CD14-positive monocyte (primary cell): ENCODE data around the gene EPM2A. TPM values are rescaled to one million over a fixed set of nuclear protein-coding genes. Genes with fewer than 3 reads are reported as not detected.

Experiments used
- DNase-seq, 3 donors: peaks; one replicate each; pipeline ENCODE4 v3.0.0-alpha.2; 2011 to 2022
- H2AFZ ChIP-seq: 2 replicates; pipeline ENCODE4 v1.6.0; 2012; ENCODE audit warnings: mild to moderate bottlenecking, low read depth, low read length, inconsistent platforms; ENCODE audit not compliant: insufficient read depth, poor library complexity, severe bottlenecking
- H3K27ac ChIP-seq, 2 donors: 1 replicate in 1 of 2; 2 replicates in 1 of 2; pipeline ENCODE4 v1.5.1; 2012 to 2013; ENCODE audit warnings: low read length in 2 of 2, control low read depth in 1 of 2, inconsistent platforms in 1 of 2, low read depth in 1 of 2, mild to moderate bottlenecking in 1 of 2
- H3K27me3 ChIP-seq, 2 donors: one replicate each; pipeline versions ENCODE4 v1.6.0 to v1.6.1; 2011 to 2013; ENCODE audit warnings: low read length in 2 of 2; ENCODE audit not compliant: control insufficient read depth in 2 of 2, insufficient read depth in 2 of 2
- H3K36me3 ChIP-seq, 2 donors: replicated peaks in 1 of 2; 1 replicate in 1 of 2; 2 replicates in 1 of 2; pipeline versions ENCODE4 v1.5.1 to v1.6.1; 2012 to 2013; ENCODE audit warnings: low read length in 2 of 2, control low read depth in 1 of 2, inconsistent platforms in 1 of 2, mild to moderate bottlenecking in 1 of 2; ENCODE audit not compliant: insufficient read depth in 2 of 2, control insufficient read depth in 1 of 2
- H3K4me1 ChIP-seq, 2 donors: 1 replicate in 1 of 2; 2 replicates in 1 of 2; pipeline versions ENCODE4 v1.5.1 to v1.6.1; 2012 to 2013; ENCODE audit warnings: low read length in 2 of 2, control low read depth in 1 of 2, inconsistent platforms in 1 of 2, mild to moderate bottlenecking in 1 of 2, moderate library complexity in 1 of 2; ENCODE audit not compliant: insufficient read depth in 2 of 2, control insufficient read depth in 1 of 2
- H3K4me2 ChIP-seq: replicated peaks from 2 replicates; pipeline ENCODE3; 2012; ENCODE audit warnings: low read length, moderate library complexity, mild to moderate bottlenecking; ENCODE audit not compliant: poor library complexity, severe bottlenecking; ENCODE audit errors: extremely low read depth
- H3K4me3 ChIP-seq, 3 experiments: fragments of 200-600 bp in 1 of 3; sonication (generic) in 1 of 3; replicated peaks in 1 of 3; 1 replicate in 2 of 3; 2 replicates in 1 of 3; pipeline ENCODE4 v1.5.1; 2011 to 2013; ENCODE audit warnings: low read length in 3 of 3, mild to moderate bottlenecking in 3 of 3, control low read depth in 2 of 3, low read depth in 2 of 3, inconsistent platforms in 1 of 3, moderate library complexity in 1 of 3
- H3K79me2 ChIP-seq: 2 replicates; pipeline ENCODE4 v1.6.0; 2012; ENCODE audit warnings: mild to moderate bottlenecking, control low read depth, inconsistent platforms, low read length, moderate library complexity; ENCODE audit not compliant: insufficient read depth
- H3K9ac ChIP-seq: 2 replicates; pipeline ENCODE4 v1.6.0; 2017; ENCODE audit warnings: low read length, mild to moderate bottlenecking; ENCODE audit not compliant: insufficient read depth, poor library complexity, severe bottlenecking
- H3K9me3 ChIP-seq, 2 donors: replicated peaks in 1 of 2; 1 replicate in 1 of 2; 2 replicates in 1 of 2; pipeline versions ENCODE4 v1.5.1 to v1.6.1; 2012 to 2013; ENCODE audit warnings: low read length in 2 of 2, control low read depth in 1 of 2; ENCODE audit not compliant: control insufficient read depth in 1 of 2, insufficient read depth in 1 of 2
- H4K20me1 ChIP-seq: 2 replicates; pipeline ENCODE4 v1.6.0; 2012; ENCODE audit warnings: mild to moderate bottlenecking, low read length, control low read depth, moderate library complexity; ENCODE audit not compliant: insufficient read depth
- H3K27ac Mint-ChIP-seq, 7 donors: one replicate each; pipeline ENCODE4 v1.8.0; 2020; ENCODE audit warnings: mild to moderate bottlenecking in 7 of 7, mixed read lengths in 7 of 7, moderate library complexity in 6 of 7, inconsistent platforms in 2 of 7
- H3K27me3 Mint-ChIP-seq, 3 donors: one replicate each; pipeline ENCODE4 v1.8.0; 2021 to 2022; ENCODE audit warnings: low read depth in 3 of 3, mild to moderate bottlenecking in 3 of 3, mixed read lengths in 3 of 3, moderate library complexity in 3 of 3, inconsistent platforms in 1 of 3
- H3K36me3 Mint-ChIP-seq, 2 donors: one replicate each; pipeline ENCODE4 v1.8.0; 2020; ENCODE audit warnings: mixed read lengths in 2 of 2, inconsistent platforms in 1 of 2, mild to moderate bottlenecking in 1 of 2
- H3K4me1 Mint-ChIP-seq: one replicate; pipeline ENCODE4 v1.8.0; 2020; ENCODE audit warnings: mild to moderate bottlenecking, mixed read lengths
- H3K4me3 Mint-ChIP-seq, 2 donors: one replicate each; pipeline ENCODE4 v1.8.0; 2020; ENCODE audit warnings: mild to moderate bottlenecking in 2 of 2, mixed read lengths in 2 of 2, moderate library complexity in 1 of 2
- H3K9me3 Mint-ChIP-seq, 7 donors: one replicate each; pipeline ENCODE4 v1.8.0; 2020 to 2022; ENCODE audit warnings: mixed read lengths in 7 of 7, mild to moderate bottlenecking in 6 of 7, moderate library complexity in 6 of 7, inconsistent platforms in 2 of 7
- CTCF ChIP-seq: fragments of 200-600 bp; IDR thresholded peaks from one replicate; pipeline ENCODE4 v1.8.0; 2022; ENCODE audit warnings: antibody characterized with exemption, mild to moderate bottlenecking
- WGBS: methylation state at CpG from one replicate; pipeline ENCODE4 v1.1.5; 2013; ENCODE audit warnings: missing lambda C conversion rate; ENCODE audit not compliant: insufficient coverage; 5-methylcytosine and 5-hydroxymethylcytosine counted together
- intact Hi-C, 2 donors: fragments of 100-400 bp; cut with micrococcal nuclease; formaldehyde crosslinking; loops; one replicate each; pipeline versions ENCODE4 v1.15.0 to v1.15.1; 2023
- polyA plus RNA-seq, 3 donors: library from polyadenylated mRNA; depleted of rRNA in 1 of 3; unstranded in 2 of 3; stranded (reverse) in 1 of 3; fragments of 300-500 nt in 2 of 3; fragments of >200 nt in 1 of 3; fragmentation: Illumina TruSeq in 2 of 3; gene quantifications; 1 replicate in 2 of 3; 2 replicates in 1 of 3; pipeline ENCODE4 v1.2.3, GENCODE V29; 2012 to 2021

EPM2A gene
- polyA plus RNA-seq, 3 donors, result 2.5 to 4.1 (median 3.2) TPM

GRCh38 chr6:145643760-145644159 is 91.6 kb downstream of the EPM2A start:
- TF ChIP-seq CTCF, result no peak
- H3K9me3 Mint-ChIP-seq, result peaks cover 0 to 1% (median 0%) of the 10 kb centered on the region in 7 donors
- H3K27me3 ChIP-seq, result no peaks in the 10 kb centered on the region
- H3K27me3 Mint-ChIP-seq, result no peaks in the 10 kb centered on the region
- H2AFZ ChIP-seq, result no peak overlapping the region
- no peak overlapping the region for H3K27ac ChIP-seq
- no peak overlapping the region for H3K9ac ChIP-seq
- H3K4me2 ChIP-seq, result no peak overlapping the region
- no CpG with 5 or more reads among the region's 3 CpGs for WGBS
- H3K36me3 Mint-ChIP-seq, result no peaks in the 10 kb centered on the region
- no peak for DNase-seq
- no peaks in the 10 kb centered on the region for H4K20me1 ChIP-seq
- H3K4me1 Mint-ChIP-seq, result no peaks in the 10 kb centered on the region
- intact Hi-C loops, result no loop called here
- H3K4me1 ChIP-seq, result no peaks in the 10 kb centered on the region
- no peaks in the 10 kb centered on the region for H3K36me3 ChIP-seq
- H3K79me2 ChIP-seq, result no peaks in the 10 kb centered on the region
- H3K9me3 ChIP-seq, result no peaks in the 10 kb centered on the region
- H3K4me3 Mint-ChIP-seq, result no peak overlapping the region
- no peak overlapping the region for H3K27ac Mint-ChIP-seq
- H3K4me3 ChIP-seq, result no peak overlapping the region

- Histone ChIP-seq H3K9me3 (no peaks in the 10 kb centered on the region), H3K27ac (no peak overlapping the region), H3K79me2 (no peaks in the 10 kb centered on the region), H3K4me2 (no peak overlapping the region), H3K9ac (no peak overlapping the region), H4K20me1 (no peaks in the 10 kb centered on the region), H3K36me3 (no peaks in the 10 kb centered on the region), H3K4me1 (peaks cover 0 to 3% of the 10 kb centered on the region in 2 donors), H2AFZ (no peak overlapping the region), H3K4me3 (no peak overlapping the region), H3K27me3 (no peaks in the 10 kb centered on the region)
- Mint-ChIP-seq H3K4me1 (peaks cover 9% of the 10 kb centered on the region), H3K27ac (no peak overlapping the region), H3K9me3 (peaks cover 0 to 1% (median 0%) of the 10 kb centered on the region in 7 donors), H3K4me3 (no peak overlapping the region), H3K36me3 (peaks cover 4 to 5% of the 10 kb centered on the region in 2 donors), H3K27me3 (no peaks in the 10 kb centered on the region)
- intact Hi-C loops, result loop anchor here in 1 of 2 donors (10.0 kb wide), 1 partner anchor 1049 kb away; no protein-coding TSS in a partner anchor
- peak; percentile 92 for TF ChIP-seq CTCF
- WGBS, result 54% methylated on average over 10 of the region's 11 CpGs
- peak; percentile 44 to 56 (median 55) for DNase-seq
Observed at GRCh38 chr6:145633981-145634627, 101.2 kb downstream of the EPM2A start.
